OCI-LY7 (cell line): Measurements from ENCODE around the gene PCDHGA4. TPM values are rescaled to one million over a fixed set of nuclear protein-coding genes. Genes with fewer than 3 reads are reported as not detected.
"Not testable (repeated sequence)": the region's sequence is repeated elsewhere in the genome, so short reads cannot be mapped to it uniquely, and the experiment has no call there.

Experiments used
- BruUV-seq: library from RNA; stranded (reverse); fragments of 400-500 nt; replicated peaks from 2 replicates; lab custom pipeline; 2021; lab: Mats Ljungman, UMichigan
- CTCF ChIA-PET: fragments of 300-600 bp; sonication (Branson Sonifier 250); formaldehyde crosslinking; loops from one replicate; lab custom pipeline; 2022; ENCODE audit warnings: antibody characterized with exemption; ENCODE audit not compliant: unreplicated experiment; lab: Charles Lee
- POLR2A ChIA-PET: fragments of 300-600 bp; sonication (Branson Sonifier 250); formaldehyde crosslinking; loops from one replicate; lab custom pipeline; 2022; ENCODE audit warnings: antibody characterized with exemption; lab: Charles Lee
- DNase-seq: peaks from one replicate; pipeline ENCODE4 v3.0.0-alpha.2; 2015; ENCODE audit warnings: low spot score
- H2AFZ ChIP-seq: fragments of 200-600 bp; sonication (generic), shearing (Covaris generic); 2 replicates; pipeline ENCODE4 v1.6.1; 2014; ENCODE audit warnings: mild to moderate bottlenecking, antibody characterized with exemption, low read length, moderate library complexity
- H3K27ac ChIP-seq: fragments of 200-600 bp; sonication (generic); 2 replicates; pipeline ENCODE4 v1.5.1; 2014; ENCODE audit warnings: mixed run types, low read depth, mild to moderate bottlenecking, moderate library complexity, low read length, inconsistent platforms; ENCODE audit not compliant: poor library complexity, severe bottlenecking
- H3K36me3 ChIP-seq: fragments of 200-600 bp; sonication (generic); 2 replicates; pipeline ENCODE4 v1.6.1; 2014; ENCODE audit warnings: mild to moderate bottlenecking, antibody characterized with exemption, low read length, moderate library complexity, mixed read lengths; ENCODE audit not compliant: insufficient read depth
- H3K4me1 ChIP-seq: fragments of 200-600 bp; sonication (generic); 2 replicates; pipeline ENCODE4 v1.5.1; 2014; ENCODE audit warnings: mild to moderate bottlenecking, low read length; ENCODE audit not compliant: insufficient read depth, poor library complexity, severe bottlenecking
- H3K4me2 ChIP-seq: fragments of 200-600 bp; sonication (generic); 2 replicates; pipeline ENCODE4 v1.6.1; 2014; ENCODE audit warnings: mild to moderate bottlenecking, low read length
- H3K4me3 ChIP-seq: fragments of 200-600 bp; sonication (generic); 2 replicates; pipeline ENCODE4 v1.5.1; 2014; ENCODE audit warnings: mild to moderate bottlenecking, low read depth, low read length; ENCODE audit not compliant: poor library complexity, severe bottlenecking
- H3K79me2 ChIP-seq: fragments of 200-600 bp; sonication (generic); 2 replicates; pipeline ENCODE4 v1.6.1; 2016; ENCODE audit warnings: low read depth, mild to moderate bottlenecking, low read length, moderate library complexity, mixed read lengths; ENCODE audit not compliant: insufficient read depth
- H3K9me2 ChIP-seq: fragments of 200-600 bp; sonication (generic); 2 replicates; pipeline ENCODE4 v1.6.1; 2016; ENCODE audit warnings: mild to moderate bottlenecking, low read length, mixed read lengths; ENCODE audit not compliant: insufficient read depth
- H3K9me3 ChIP-seq: fragments of 200-600 bp; sonication (generic); 2 replicates; pipeline ENCODE4 v1.6.1; 2014; ENCODE audit warnings: mild to moderate bottlenecking, mixed run types, low read length, mixed read lengths
- H4K20me1 ChIP-seq: fragments of 200-600 bp; sonication (generic); 2 replicates; pipeline ENCODE4 v1.6.1; 2014; ENCODE audit warnings: mild to moderate bottlenecking, antibody characterized with exemption, low read length, moderate library complexity, mixed read lengths; ENCODE audit not compliant: insufficient read depth
- CTCF ChIP-seq: fragments of 200-600 bp; sonication (generic); conservative IDR thresholded peaks from 2 replicates; pipeline ENCODE4 v1.5.1; 2014; ENCODE audit warnings: mild to moderate bottlenecking, antibody characterized with exemption, low read length, moderate library complexity, mixed read lengths
- EZH2phosphoT487 ChIP-seq: fragments of 200-600 bp; sonication (generic); IDR thresholded peaks from 2 replicates; pipeline ENCODE4 v1.6.1; 2018; ENCODE audit warnings: low read depth, borderline replicate concordance, mild to moderate bottlenecking, mixed run types, antibody characterized with exemption, low read length, moderate library complexity, mixed read lengths
- intact Hi-C: fragments of 100-400 bp; cut with micrococcal nuclease; formaldehyde crosslinking; loops from one replicate; pipeline ENCODE4 v1.10.0; 2022; ENCODE audit not compliant: unreplicated experiment
- total RNA-seq, 2 experiments: library from RNA; depleted of rRNA in 1 of 2; stranded (reverse); fragments of >200 nt in 1 of 2; shearing (Covaris generic) in 1 of 2; gene quantifications; 2 replicates each; pipeline ENCODE4 v1.2.3, GENCODE V29; 2014 to 2022

The PCDHGA4 gene
- total RNA-seq, 2 experiments from 2014 or later, result 1.9 to 3.5 TPM

- TF ChIP-seq CTCF (peak; percentile 62), EZH2phosphoT487 (no peak)
- no peaks in the 10 kb centered on the region for H3K79me2 ChIP-seq
- no peaks in the 10 kb centered on the region for H3K9me3 ChIP-seq
- H2AFZ ChIP-seq, result no peak within 1 kb of the TSS
- ChIA-PET POLR2A (interaction anchor here (0.7 to 1.4 kb wide), 2 partner anchors 32 to 37 kb away, joined by 3 read pairs; no protein-coding TSS in a partner anchor), CTCF (interaction anchor here (1.3 kb wide), 1 partner anchor 23 kb away, joined by 3 read pairs; the partner anchor contains the start of gene TAF7)
- no peak within 1 kb of the TSS for H3K4me3 ChIP-seq
- no peaks in the 10 kb centered on the region for H3K9me2 ChIP-seq
- no peaks in the 10 kb centered on the region for H3K36me3 ChIP-seq
- peak; percentile 17 for DNase-seq
- intact Hi-C loops, result no loop called here
- no peak within 1 kb of the TSS for H3K27ac ChIP-seq
- H3K4me1 ChIP-seq, result no peaks in the 10 kb centered on the region
- no peak within 1 kb of the TSS for H3K4me2 ChIP-seq
- no TSS peak for BruUV-seq
- H4K20me1 ChIP-seq, result no peaks in the 10 kb centered on the region
Observed at GRCh38 chr5:141343242-141343952, 11.4 kb upstream of the PCDHGA4 start, which contains the start of gene PCDHGA3. PCDHGA3 (plus strand) TSS chr5:141343829; CDS start chr5:141344034, 205 bp downstream.

GRCh38 chr5:141343953-141344463 lies 10.8 kb upstream of the PCDHGA4 start:
- intact Hi-C loops, result no loop called here
- POLR2A ChIA-PET, result no interaction called here
- no peaks in the 10 kb centered on the region for H3K36me3 ChIP-seq
- BruUV-seq, result no TSS peak
- no peaks in the 10 kb centered on the region for H3K9me3 ChIP-seq
- no peak overlapping the region for H3K4me2 ChIP-seq
- H3K9me2 ChIP-seq, result no peaks in the 10 kb centered on the region
- DNase-seq, result no peak
- H3K27ac ChIP-seq, result no peak overlapping the region
- no peaks in the 10 kb centered on the region for H4K20me1 ChIP-seq
- CTCF ChIA-PET, result no interaction called here
- no peaks in the 10 kb centered on the region for H3K79me2 ChIP-seq
- no peak overlapping the region for H3K4me3 ChIP-seq
- no peaks in the 10 kb centered on the region for H3K4me1 ChIP-seq
- no peak for TF ChIP-seq EZH2phosphoT487
- TF ChIP-seq CTCF, result no peak; the same call in 1 of the 2 replicates
- no peak overlapping the region for H2AFZ ChIP-seq

- ChIA-PET CTCF (no interaction called here), POLR2A (no interaction called here)
- no peaks in the 10 kb centered on the region for H3K36me3 ChIP-seq
- H4K20me1 ChIP-seq, result no peaks in the 10 kb centered on the region
- no peaks in the 10 kb centered on the region for H3K79me2 ChIP-seq
- H3K27ac ChIP-seq, result no peak overlapping the region
- no peak overlapping the region for H3K4me3 ChIP-seq
- H3K4me2 ChIP-seq, result no peak overlapping the region
- no peak for DNase-seq
- no TSS peak for BruUV-seq
- no peaks in the 10 kb centered on the region for H3K9me3 ChIP-seq
- H2AFZ ChIP-seq, result no peak overlapping the region
- H3K9me2 ChIP-seq, result no peaks in the 10 kb centered on the region
- intact Hi-C loops, result no loop called here
- TF ChIP-seq CTCF (peak; percentile 53), EZH2phosphoT487 (no peak)
- no peaks in the 10 kb centered on the region for H3K4me1 ChIP-seq
Observed at GRCh38 chr5:141345327-141345726, 9.5 kb upstream of the PCDHGA4 start.

GRCh38 chr5:141346017-141346416 lies 8.8 kb upstream of the PCDHGA4 start:
- H2AFZ ChIP-seq, BruUV-seq, H3K4me3 ChIP-seq, intact Hi-C loops, H3K79me2 ChIP-seq, H3K4me1 ChIP-seq, H3K4me2 ChIP-seq, H4K20me1 ChIP-seq, H3K36me3 ChIP-seq, H3K9me2 ChIP-seq, H3K27ac ChIP-seq, CTCF ChIA-PET, DNase-seq, H3K9me3 ChIP-seq: not testable (repeated sequence)
- POLR2A ChIA-PET, result interaction anchor here (2.0 kb wide), 1 partner anchor 26 kb away, joined by 8 read pairs; no protein-coding TSS in a partner anchor
